ENCODE results near the gene HLA-A. TPM values are rescaled to one million over a fixed set of nuclear protein-coding genes. Genes with fewer than 3 reads are reported as not detected.
"Not testable (repeated sequence)": the region's sequence is repeated elsewhere in the genome, so short reads cannot be mapped to it uniquely, and the experiment has no call there.

HLA-A gene
- total RNA-seq, 4 donors from 2014 or later: 243 to 610 (median 499) TPM

DNA sequence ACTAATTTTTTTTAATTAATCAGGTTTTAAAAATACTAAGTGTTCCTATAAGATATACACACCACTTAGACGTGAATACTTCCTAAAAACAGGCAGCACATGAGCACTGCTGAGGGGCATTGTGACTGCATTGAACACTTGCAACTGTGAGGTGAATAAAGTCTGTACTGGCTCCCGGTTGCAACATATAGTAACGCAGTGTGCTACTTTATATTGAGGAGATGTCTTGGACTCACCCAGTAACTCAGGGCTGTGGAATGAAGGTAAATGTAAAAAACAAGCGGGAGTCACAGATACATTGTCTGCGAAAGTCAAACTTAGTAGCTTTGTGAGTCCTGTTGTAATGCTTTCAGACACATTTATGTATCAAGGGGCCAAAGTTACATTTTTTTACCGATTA, 17.0 kb upstream of the HLA-A start:
- no peak for DNase-seq (ENCODE audit: extremely low spot score)
- WGBS: no CpG with 5 or more reads among the region's 6 CpGs
- H3K27me3 ChIP-seq: no peaks in the 10 kb centered on the region
- intact Hi-C loops (cut with DNase I): loop anchor here (5.0 to 10.0 kb wide), 2 partner anchors 38 to 49 kb away; no protein-coding TSS in a partner anchor
- H3K4me1 ChIP-seq: peaks cover 0 to 6% (median 0%) of the 10 kb centered on the region in 4 donors
- H3K9me3 ChIP-seq: no peaks in the 10 kb centered on the region
- H3K4me3 ChIP-seq: no peak overlapping the region
- no peak overlapping the region for H3K27ac ChIP-seq (replicated peaks in 1 of 4)
- no peak for TF ChIP-seq EP300 (IDR thresholded peaks at IDR 0.05)
- no peak for TF ChIP-seq POLR2A (IDR thresholded peaks at IDR 0.05; ENCODE audit: low read depth)
- TF ChIP-seq, protein P1, sequence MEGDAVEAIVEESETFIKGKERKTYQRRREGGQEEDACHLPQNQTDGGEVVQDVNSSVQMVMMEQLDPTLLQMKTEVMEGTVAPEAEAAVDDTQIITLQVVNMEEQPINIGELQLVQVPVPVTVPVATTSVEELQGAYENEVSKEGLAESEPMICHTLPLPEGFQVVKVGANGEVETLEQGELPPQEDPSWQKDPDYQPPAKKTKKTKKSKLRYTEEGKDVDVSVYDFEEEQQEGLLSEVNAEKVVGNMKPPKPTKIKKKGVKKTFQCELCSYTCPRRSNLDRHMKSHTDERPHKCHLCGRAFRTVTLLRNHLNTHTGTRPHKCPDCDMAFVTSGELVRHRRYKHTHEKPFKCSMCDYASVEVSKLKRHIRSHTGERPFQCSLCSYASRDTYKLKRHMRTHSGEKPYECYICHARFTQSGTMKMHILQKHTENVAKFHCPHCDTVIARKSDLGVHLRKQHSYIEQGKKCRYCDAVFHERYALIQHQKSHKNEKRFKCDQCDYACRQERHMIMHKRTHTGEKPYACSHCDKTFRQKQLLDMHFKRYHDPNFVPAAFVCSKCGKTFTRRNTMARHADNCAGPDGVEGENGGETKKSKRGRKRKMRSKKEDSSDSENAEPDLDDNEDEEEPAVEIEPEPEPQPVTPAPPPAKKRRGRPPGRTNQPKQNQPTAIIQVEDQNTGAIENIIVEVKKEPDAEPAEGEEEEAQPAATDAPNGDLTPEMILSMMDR (IDR thresholded peaks at IDR 0.05): no peak
- TF ChIP-seq POLR2AphosphoS5 (IDR thresholded peaks at IDR 0.05): no peak
- H3K36me3 ChIP-seq: no peaks in the 10 kb centered on the region

DNA sequence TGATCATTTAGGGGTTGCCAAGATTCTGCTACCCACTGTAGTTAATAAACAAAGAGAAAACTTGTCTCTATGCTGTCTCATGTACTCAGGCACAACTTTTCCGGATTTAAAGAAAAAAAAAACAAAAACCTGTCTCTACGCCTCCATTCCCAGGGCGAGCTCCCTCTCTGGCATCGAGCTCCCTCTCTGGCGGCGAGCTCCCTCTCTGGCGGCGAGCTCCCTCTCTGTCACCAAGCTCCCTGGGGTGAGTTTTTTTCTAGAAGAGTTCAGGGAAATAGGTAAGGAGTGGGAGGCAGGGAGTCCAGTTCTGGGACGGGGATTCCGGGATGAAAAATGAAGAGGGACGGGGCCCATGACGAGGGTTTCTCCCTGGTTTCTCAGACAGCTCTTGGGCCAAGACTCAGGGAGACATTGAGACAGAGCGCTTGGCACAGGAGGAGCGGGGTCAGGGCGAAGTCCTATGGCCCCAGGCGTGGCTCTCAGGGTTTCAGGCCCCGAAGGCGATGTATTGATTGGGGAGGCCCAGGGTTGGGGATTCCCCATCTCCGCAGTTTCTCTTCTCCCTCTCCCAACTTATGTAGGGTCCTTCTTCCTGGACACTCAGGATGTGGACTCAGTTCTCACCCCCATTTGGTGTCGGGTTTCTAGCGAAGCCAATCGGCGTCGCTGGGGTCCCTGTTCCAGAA, 16.5 kb upstream of the HLA-A start:
- no peaks in the 10 kb centered on the region for H3K9me3 ChIP-seq
- DNase-seq (ENCODE audit: extremely low spot score): no peak
- no peaks in the 10 kb centered on the region for H3K27me3 ChIP-seq
- H3K4me1 ChIP-seq: peaks cover 0 to 6% (median 0%) of the 10 kb centered on the region in 4 donors
- intact Hi-C loops (cut with DNase I): loop anchor here (5.0 to 10.0 kb wide), 2 partner anchors 39 to 49 kb away; no protein-coding TSS in a partner anchor
- WGBS: no CpG with 5 or more reads among the region's 24 CpGs
- TF ChIP-seq POLR2AphosphoS5 (IDR thresholded peaks at IDR 0.05): no peak
- H3K4me3 ChIP-seq: peak overlapping the region in 3 of 4 donors; percentile 50 to 78 (median 64)
- H3K36me3 ChIP-seq: no peaks in the 10 kb centered on the region
- peak overlapping the region in 3 of 4 donors; percentile 82 to 87 (median 86) for H3K27ac ChIP-seq (replicated peaks in 1 of 4)

DNA sequence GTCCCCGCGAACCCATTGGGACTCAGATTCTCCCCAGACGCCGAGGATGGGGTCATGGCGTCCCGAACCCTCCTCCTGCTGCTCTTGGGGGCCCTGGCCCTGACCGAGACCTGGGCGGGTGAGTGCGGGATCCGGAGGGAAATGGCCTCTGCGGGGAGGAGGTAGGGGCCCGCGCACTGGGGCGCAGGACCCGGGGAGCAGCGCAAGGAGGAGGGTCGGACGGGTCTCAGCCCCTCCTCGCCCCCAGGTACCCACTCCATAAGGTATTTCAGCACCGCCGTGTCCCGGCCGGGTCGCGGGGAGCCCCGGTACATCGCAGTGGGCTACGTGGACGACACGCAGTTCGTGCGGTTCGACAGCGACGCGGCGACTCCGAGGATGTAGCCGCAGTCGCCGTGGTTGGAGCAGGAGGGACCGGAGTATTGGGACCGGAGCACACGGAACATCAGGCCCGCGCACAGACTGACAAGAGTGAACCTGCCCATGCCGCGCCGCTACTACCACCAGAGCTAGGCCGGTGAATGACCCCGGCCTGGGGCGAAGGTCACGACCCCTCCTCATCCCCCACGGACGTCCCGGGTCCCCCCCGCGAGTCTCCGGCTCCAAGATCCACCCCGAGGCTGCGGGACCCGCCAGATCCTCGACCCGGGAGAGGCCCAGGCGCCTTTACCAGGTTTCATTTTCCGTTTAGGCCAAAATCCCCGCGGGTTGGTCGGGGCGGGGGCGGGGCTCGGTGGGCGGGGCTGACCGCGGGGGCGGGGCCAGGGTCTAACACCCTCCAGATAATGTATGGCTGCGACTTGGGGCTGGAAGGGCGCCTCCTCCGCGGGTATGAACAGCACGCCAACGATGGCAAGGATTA, 15.7 kb upstream of the HLA-A start:
- Histone ChIP-seq H3K4me1 (peaks cover 0 to 6% (median 0%) of the 10 kb centered on the region in 4 donors), H3K27me3 (no peaks in the 10 kb centered on the region), H3K4me3 (peak overlapping the region in 3 of 4 donors; percentile 50 to 78 (median 64)), H3K9me3 (no peaks in the 10 kb centered on the region), H3K36me3 (no peaks in the 10 kb centered on the region), H3K27ac (replicated peaks in 1 of 4) (peak overlapping the region in 3 of 4 donors; percentile 82 to 87 (median 86))
- TF ChIP-seq EP300 (IDR thresholded peaks at IDR 0.05) (no peak), POLR2AphosphoS5 (IDR thresholded peaks at IDR 0.05) (peak in 1 of 2 donors; percentile 60)
- intact Hi-C loops (cut with DNase I): loop anchor here (5.0 to 10.0 kb wide), 2 partner anchors 39 to 48 kb away; no protein-coding TSS in a partner anchor
- peak; percentile 93 for DNase-seq (ENCODE audit: extremely low spot score)
- no CpG with 5 or more reads among the region's 82 CpGs for WGBS

DNA sequence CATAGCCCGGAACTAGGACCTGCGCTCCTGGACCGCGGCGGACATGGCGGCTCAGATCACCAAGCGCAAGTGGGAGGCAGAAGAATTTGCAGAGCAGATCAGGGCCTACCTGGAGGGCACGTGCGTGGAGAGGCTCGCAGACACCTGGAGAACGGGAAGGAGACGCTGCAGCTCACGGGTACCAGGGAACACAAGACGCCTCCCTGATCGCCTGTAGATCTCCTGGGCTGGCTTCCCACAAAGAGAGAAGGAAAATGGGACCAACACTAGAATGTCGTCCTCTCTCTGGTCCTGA, 15.1 kb upstream of the HLA-A start:
- intact Hi-C loops (cut with DNase I): loop anchor here (5.0 to 10.0 kb wide), 2 partner anchors 40 to 48 kb away; no protein-coding TSS in a partner anchor

DNA sequence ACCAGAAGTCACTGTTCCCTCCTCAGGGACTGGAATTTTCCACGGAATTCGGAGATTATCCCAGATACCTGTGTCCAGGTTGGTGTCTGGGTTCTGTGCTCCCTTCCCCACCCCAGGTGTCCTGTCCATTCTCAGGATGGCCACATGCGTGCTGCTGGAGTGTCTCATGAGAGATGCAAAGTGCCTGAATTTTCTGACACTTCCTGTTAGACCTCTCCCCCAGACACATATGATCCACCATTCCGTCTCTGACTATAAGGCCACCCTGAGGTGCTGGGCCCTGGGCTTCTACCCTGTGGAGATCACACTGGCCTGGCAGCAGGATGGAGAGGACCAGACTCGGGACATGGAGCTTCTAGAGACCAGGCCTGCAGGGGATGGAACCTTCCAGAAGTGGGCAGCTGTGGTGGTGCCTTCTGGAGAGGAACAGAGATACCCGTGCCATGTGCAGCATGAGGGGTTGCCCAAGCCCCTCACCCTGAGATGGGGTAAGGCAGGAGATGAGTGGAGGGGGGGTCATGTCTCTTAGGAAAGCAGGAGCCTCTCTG, 14.4 kb upstream of the HLA-A start:
- H3K9me3 ChIP-seq: no peaks in the 10 kb centered on the region
- TF ChIP-seq, protein P1 (IDR thresholded peaks at IDR 0.05): no peak
- TF ChIP-seq EP300 (IDR thresholded peaks at IDR 0.05) (no peak), POLR2A (IDR thresholded peaks at IDR 0.05; ENCODE audit: low read depth) (no peak), POLR2AphosphoS5 (IDR thresholded peaks at IDR 0.05) (no peak)
- no peak for DNase-seq (ENCODE audit: extremely low spot score)
- H3K4me1 ChIP-seq: peaks cover 0 to 6% (median 0%) of the 10 kb centered on the region in 4 donors
- H3K27me3 ChIP-seq: no peaks in the 10 kb centered on the region
- intact Hi-C loops (cut with DNase I): loop anchor here (5.0 to 10.0 kb wide), 2 partner anchors 41 to 47 kb away; no protein-coding TSS in a partner anchor
- no CpG with 5 or more reads among the region's 6 CpGs for WGBS
- no peak overlapping the region for H3K4me3 ChIP-seq
- no peaks in the 10 kb centered on the region for H3K36me3 ChIP-seq
- H3K27ac ChIP-seq (replicated peaks in 1 of 4): no peak overlapping the region

More for the DNA sequence above, 15.1 kb upstream of the HLA-A start:
- DNase-seq (ENCODE audit: extremely low spot score): no peak
- H3K4me3 ChIP-seq: peak overlapping the region in 3 of 4 donors; percentile 50 to 78 (median 64)
- TF ChIP-seq POLR2AphosphoS5 (IDR thresholded peaks at IDR 0.05): no peak
- TF ChIP-seq EP300 (IDR thresholded peaks at IDR 0.05): no peak
- no peak for TF ChIP-seq POLR2A (IDR thresholded peaks at IDR 0.05; ENCODE audit: low read depth)
- TF ChIP-seq, protein P1 (IDR thresholded peaks at IDR 0.05): no peak
- peak overlapping the region in 3 of 4 donors; percentile 82 to 87 (median 86) for H3K27ac ChIP-seq (replicated peaks in 1 of 4)
- H3K36me3 ChIP-seq: no peaks in the 10 kb centered on the region
- H3K4me1 ChIP-seq: peaks cover 0 to 6% (median 0%) of the 10 kb centered on the region in 4 donors
- H3K9me3 ChIP-seq: no peaks in the 10 kb centered on the region
- no CpG with 5 or more reads among the region's 16 CpGs for WGBS
- no peaks in the 10 kb centered on the region for H3K27me3 ChIP-seq

DNA sequence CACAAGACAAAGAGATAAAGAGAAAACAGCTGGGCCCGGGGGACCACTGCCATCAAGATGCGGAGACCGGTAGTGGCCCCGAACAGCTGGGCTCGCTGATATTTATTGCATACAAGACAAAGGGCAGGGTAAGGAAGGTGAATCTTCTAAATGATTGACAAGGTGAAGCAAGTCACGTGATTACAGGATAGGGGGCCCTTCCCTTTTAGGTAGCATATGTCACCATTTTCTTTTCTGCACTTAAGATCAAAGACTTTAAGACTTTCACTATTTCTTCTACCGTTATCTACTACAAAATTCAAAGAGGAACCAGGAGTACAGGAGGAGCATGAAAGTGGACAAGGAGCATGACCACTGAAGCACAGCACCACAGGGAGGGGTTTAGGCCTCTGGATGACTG, 12.3 kb upstream of the HLA-A start:
- no CpG with 5 or more reads among the region's 7 CpGs for WGBS
- not testable (repeated sequence) for H3K4me1 ChIP-seq

More for the DNA sequence above, 12.3 kb upstream of the HLA-A start:
- DNase-seq (ENCODE audit: extremely low spot score); H3K27me3 ChIP-seq; H3K27ac ChIP-seq (replicated peaks in 1 of 4); H3K9me3 ChIP-seq; intact Hi-C loops (cut with DNase I); H3K4me3 ChIP-seq; H3K36me3 ChIP-seq: not testable (repeated sequence)

All from esophagus muscularis mucosa (tissue), 4 donors.